ENCODE measurements around the gene SLC15A5. TPM values are rescaled to one million over a fixed set of nuclear protein-coding genes. Genes with fewer than 3 reads are reported as not detected.

The SLC15A5 gene
- total RNA-seq: not detected
- polyA plus RNA-seq: not detected
- long read RNA-seq, donor 1: 0 reads
- long read RNA-seq, donor 2, partial matches to known transcripts: 0 of 1 reads
- long read RNA-seq, donor 2, other reads (novel, unspliced or antisense): 1 of 1 reads
- long read RNA-seq, donor 3: 0 reads

GRCh38 chr12:16277585-16277984, at the start of gene SLC15A5:
Gene SLC15A5 (minus strand): TSS chr12:16277685. CDS start chr12:16277685, 0 bp downstream.
- Histone ChIP-seq H3K4me3 (no peak within 1 kb of the TSS), H3K4me1 (peaks cover 0 to 5% (median 0%) of the 10 kb centered on the region in 9 donors), H3K27ac (no peak within 1 kb of the TSS), H3K36me3 (no peaks in the 10 kb centered on the region), H3K9me3 (peaks cover 0 to 7% (median 0%) of the 10 kb centered on the region in 11 donors), H3K27me3 (no peaks in the 10 kb centered on the region)
- no peak for DNase-seq
- WGBS, 2 donors: 83 to 86% methylated on average over 5 of the region's 5 CpGs
- intact Hi-C loops (cut with DNase I): no loop called here
- no peak for ATAC-seq
- TF ChIP-seq CTCF (IDR thresholded peaks at IDR 0.05): no peak

GRCh38 chr12:16325426-16325825, 47.9 kb upstream of the SLC15A5 start:
- Histone ChIP-seq H3K36me3 (no peaks in the 10 kb centered on the region), H3K27ac (no peak overlapping the region), H3K4me3 (no peak overlapping the region), H3K4me1 (no peaks in the 10 kb centered on the region), H3K27me3 (no peaks in the 10 kb centered on the region), H3K9me3 (peaks cover 0 to 14% (median 6%) of the 10 kb centered on the region in 11 donors)
- DNase-seq (no peak), ATAC-seq (no peak)
- intact Hi-C loops (cut with DNase I): no loop called here
- TF ChIP-seq CTCF (IDR thresholded peaks at IDR 0.05): no peak
- 9 to 11% methylated on average over 3 of the region's 3 CpGs for WGBS, 2 donors

DNA sequence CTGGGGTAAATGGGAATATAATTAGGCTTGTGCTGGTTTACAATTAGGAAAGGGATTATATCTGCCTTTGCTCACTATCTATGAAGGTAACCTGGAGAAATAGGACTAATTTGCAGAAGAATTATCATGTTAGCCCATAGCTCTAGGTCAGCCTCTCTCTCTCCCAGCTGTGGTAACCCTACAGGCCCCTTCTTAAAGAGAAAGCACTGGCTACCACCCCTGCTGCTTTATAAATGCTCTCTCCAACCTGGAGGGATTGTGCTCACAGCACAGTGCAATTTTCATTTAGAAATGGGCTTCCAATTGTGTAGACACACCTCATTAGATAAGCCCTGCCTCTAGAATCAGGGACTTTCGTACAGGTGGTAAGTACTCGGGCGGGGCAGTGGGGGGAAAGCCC, 47.3 kb upstream of the SLC15A5 start:
- Histone ChIP-seq H3K27me3 (no peaks in the 10 kb centered on the region), H3K4me3 (no peak overlapping the region), H3K4me1 (no peaks in the 10 kb centered on the region), H3K36me3 (no peaks in the 10 kb centered on the region), H3K27ac (no peak overlapping the region), H3K9me3 (peaks cover 0 to 14% (median 6%) of the 10 kb centered on the region in 11 donors)
- no peak for TF ChIP-seq CTCF (IDR thresholded peaks at IDR 0.05)
- no peak for ATAC-seq
- 90% methylated on average over 3 of the region's 3 CpGs for WGBS, 2 donors
- DNase-seq: no peak
- intact Hi-C loops (cut with DNase I): no loop called here

- no peak for ATAC-seq
These were observed 46.8 kb upstream of the SLC15A5 start for GRCh38 chr12:16324272-16324671.

More at GRCh38 chr12:16324272-16324671, 46.8 kb upstream of the SLC15A5 start:
- Histone ChIP-seq H3K4me3 (no peak overlapping the region), H3K27ac (no peak overlapping the region), H3K36me3 (no peaks in the 10 kb centered on the region), H3K27me3 (no peaks in the 10 kb centered on the region), H3K4me1 (no peaks in the 10 kb centered on the region), H3K9me3 (peaks cover 0 to 14% (median 6%) of the 10 kb centered on the region in 11 donors)
- WGBS, 2 donors: 60 to 72% methylated on average over 5 of the region's 5 CpGs
- DNase-seq: no peak
- intact Hi-C loops (cut with DNase I): no loop called here
- no peak for TF ChIP-seq CTCF (IDR thresholded peaks at IDR 0.05)
